ENCODE results near the gene ZNF202.

Gene ZNF202

GRCh38 chr11:123681030-123681429 lies 60.4 kb downstream of the ZNF202 start:
- DNase-seq: no peak

GRCh38 chr11:123678246-123678645 lies 63.2 kb downstream of the ZNF202 start:
- DNase-seq: no peak

GRCh38 chr11:123677510-123677909 lies 64.0 kb downstream of the ZNF202 start:
- DNase-seq: no peak

GRCh38 chr11:123674297-123674696 lies 67.2 kb downstream of the ZNF202 start:
- no peak for DNase-seq

Measured in NCI-H1092 (cell line).